Kidney (tissue), 14 donors: ENCODE data around the gene KCNG2. TPM values are rescaled to one million over a fixed set of nuclear protein-coding genes. Genes with fewer than 3 reads are reported as not detected.

Source experiments
- DNase-seq, 5 donors: peaks; one replicate each; pipeline ENCODE4 v3.0.0-alpha.2; 2013 to 2020
- FAIRE-seq: peaks from 2 replicates; lab custom pipeline; 2012; peaks lifted over from hg19 to GRCh38; lab: Jason Lieb, UNC
- H3K27ac ChIP-seq, 2 donors: one replicate each; pipeline ENCODE4 v1.7.0; 2013; ENCODE audit warnings: low read depth in 2 of 2, low read length in 2 of 2, inconsistent platforms in 1 of 2
- H3K27me3 ChIP-seq: one replicate; pipeline ENCODE4 v1.7.1; 2013; ENCODE audit warnings: low read length, inconsistent platforms; ENCODE audit not compliant: control insufficient read depth, insufficient read depth
- H3K36me3 ChIP-seq, 3 donors: one replicate each; pipeline versions ENCODE4 v1.7.0 to v1.7.1; 2013; ENCODE audit warnings: low read length in 3 of 3, control low read depth in 1 of 3, inconsistent platforms in 1 of 3; ENCODE audit not compliant: insufficient read depth in 3 of 3, control insufficient read depth in 2 of 3
- H3K4me1 ChIP-seq, 3 donors: one replicate each; pipeline versions ENCODE4 v1.7.0 to v1.7.1; 2013; ENCODE audit warnings: low read length in 3 of 3, inconsistent platforms in 1 of 3, low read depth in 1 of 3; ENCODE audit not compliant: control insufficient read depth in 2 of 3, insufficient read depth in 2 of 3
- H3K4me3 ChIP-seq, 3 donors: one replicate each; pipeline versions ENCODE4 v1.7.0 to v1.8.1; 2013; ENCODE audit warnings: low read length in 3 of 3, control low read depth in 1 of 3, inconsistent platforms in 1 of 3
- H3K9ac ChIP-seq, 3 donors: one replicate each; pipeline versions ENCODE4 v1.7.0 to v1.7.1; 2013; ENCODE audit warnings: low read length in 3 of 3, control low read depth in 1 of 3, inconsistent platforms in 1 of 3
- H3K9me3 ChIP-seq, 3 donors: one replicate each; pipeline versions ENCODE4 v1.7.0 to v1.7.1; 2013; ENCODE audit warnings: low read length in 3 of 3, control low read depth in 1 of 3, inconsistent platforms in 1 of 3; ENCODE audit not compliant: control insufficient read depth in 2 of 3, insufficient read depth in 1 of 3
- intact Hi-C: fragments of 100-400 bp; cut with DNase I; formaldehyde crosslinking; loops from one replicate; pipeline ENCODE4 v1.11.1; 2022
- polyA plus RNA-seq: library from polyadenylated mRNA; stranded (reverse); fragments of 350-450 nt; fragmentation: Illumina TruSeq; extraction: RNeasy Lipid Tissue Mini Kit (QIAGEN cat#74804); gene quantifications from one replicate; pipeline ENCODE4 v1.2.3, GENCODE V29; 2014; ENCODE audit warnings: low read depth, low replicate concordance; ENCODE audit not compliant: insufficient read depth
- total RNA-seq: library from RNA; stranded (reverse); fragmentation: NEBNext Ultra II Directional; extraction: Animal tissue kit (Norgen Biotek cat#: 25700); gene quantifications from one replicate; pipeline ENCODE4 v1.2.1, GENCODE V29; 2021
- TF ChIP-seq, protein P1 (sequence below): IDR thresholded peaks from 3 replicates; pipeline ENCODE4 v1.5.1; 2012; ENCODE audit warnings: mild to moderate bottlenecking, moderate library complexity, borderline replicate concordance; ENCODE audit not compliant: insufficient read depth; ENCODE audit errors: extremely low read depth
- donor health status: control.
- donor health status: control.
- donor health status: control.
- donor health status: control.
- donor health status: control.
- donor health status: DM: yes; HTN: yes; CAD: no.
- donor health status: Normal renal cell carcinoma (clear cell type).

Gene KCNG2
- total and polyA plus RNA-seq, 2 donors from 2014 or later = 0.76 TPM; not detected in 1

GRCh38 chr18:79878741-79879378 is 81.1 kb downstream of the KCNG2 start:
- no peaks in the 10 kb centered on the region for H3K36me3 ChIP-seq
- H3K9me3 ChIP-seq = no peaks in the 10 kb centered on the region
- DNase-seq = peak in 2 of 5 donors; percentile 7 to 61
- intact Hi-C loops = no loop called here
- TF ChIP-seq, protein P1, sequence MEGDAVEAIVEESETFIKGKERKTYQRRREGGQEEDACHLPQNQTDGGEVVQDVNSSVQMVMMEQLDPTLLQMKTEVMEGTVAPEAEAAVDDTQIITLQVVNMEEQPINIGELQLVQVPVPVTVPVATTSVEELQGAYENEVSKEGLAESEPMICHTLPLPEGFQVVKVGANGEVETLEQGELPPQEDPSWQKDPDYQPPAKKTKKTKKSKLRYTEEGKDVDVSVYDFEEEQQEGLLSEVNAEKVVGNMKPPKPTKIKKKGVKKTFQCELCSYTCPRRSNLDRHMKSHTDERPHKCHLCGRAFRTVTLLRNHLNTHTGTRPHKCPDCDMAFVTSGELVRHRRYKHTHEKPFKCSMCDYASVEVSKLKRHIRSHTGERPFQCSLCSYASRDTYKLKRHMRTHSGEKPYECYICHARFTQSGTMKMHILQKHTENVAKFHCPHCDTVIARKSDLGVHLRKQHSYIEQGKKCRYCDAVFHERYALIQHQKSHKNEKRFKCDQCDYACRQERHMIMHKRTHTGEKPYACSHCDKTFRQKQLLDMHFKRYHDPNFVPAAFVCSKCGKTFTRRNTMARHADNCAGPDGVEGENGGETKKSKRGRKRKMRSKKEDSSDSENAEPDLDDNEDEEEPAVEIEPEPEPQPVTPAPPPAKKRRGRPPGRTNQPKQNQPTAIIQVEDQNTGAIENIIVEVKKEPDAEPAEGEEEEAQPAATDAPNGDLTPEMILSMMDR = no peak
- no peak overlapping the region for H3K4me3 ChIP-seq
- H3K27me3 ChIP-seq = no peaks in the 10 kb centered on the region
- H3K27ac ChIP-seq = no peak overlapping the region
- no peak for FAIRE-seq
- no peak overlapping the region for H3K9ac ChIP-seq
- H3K4me1 ChIP-seq = peaks cover 0 to 2% (median 0%) of the 10 kb centered on the region in 3 donors

DNA sequence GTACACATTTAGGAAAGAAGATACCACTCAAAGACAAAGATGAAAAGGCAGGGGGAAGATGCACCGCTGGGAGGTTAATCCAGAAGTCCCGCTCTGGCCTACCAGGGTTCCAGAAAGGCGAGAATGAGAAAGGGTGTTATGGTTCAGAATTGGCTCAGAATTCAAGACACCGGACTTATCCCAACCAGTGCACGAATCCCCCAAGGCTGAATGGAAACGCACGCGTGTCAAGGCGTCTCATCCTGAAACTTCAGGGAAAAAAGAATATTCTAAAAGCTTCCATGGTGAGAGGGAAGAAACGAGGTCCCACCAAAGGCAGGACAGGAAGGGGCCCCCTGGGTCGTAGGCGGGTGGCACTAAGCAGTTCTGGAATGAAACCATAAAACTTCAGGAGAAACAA is 81.8 kb downstream of the KCNG2 start:
- DNase-seq (no peak), FAIRE-seq (no peak)
- intact Hi-C loops = no loop called here

GRCh38 chr18:79881695-79882094 is 84.0 kb downstream of the KCNG2 start:
- DNase-seq = peak in 1 of 5 donors; percentile 54
- Histone ChIP-seq H3K9ac (no peak overlapping the region), H3K9me3 (no peaks in the 10 kb centered on the region), H3K4me3 (no peak overlapping the region), H3K4me1 (no peaks in the 10 kb centered on the region), H3K27me3 (no peaks in the 10 kb centered on the region), H3K27ac (no peak overlapping the region), H3K36me3 (no peaks in the 10 kb centered on the region)
- FAIRE-seq = no peak
- TF ChIP-seq, protein P1 = no peak
- intact Hi-C loops = no loop called here

More for the DNA sequence above, 81.8 kb downstream of the KCNG2 start:
- no peak overlapping the region for H3K27ac ChIP-seq
- H3K4me1 ChIP-seq = peaks cover 0 to 2% (median 0%) of the 10 kb centered on the region in 3 donors
- H3K36me3 ChIP-seq = no peaks in the 10 kb centered on the region
- TF ChIP-seq, protein P1 = no peak
- no peak overlapping the region for H3K9ac ChIP-seq
- no peak overlapping the region for H3K4me3 ChIP-seq
- no peaks in the 10 kb centered on the region for H3K9me3 ChIP-seq
- no peaks in the 10 kb centered on the region for H3K27me3 ChIP-seq
